ENCODE data around the gene PSMB4. TPM values are rescaled to one million over a fixed set of nuclear protein-coding genes. Genes with fewer than 3 reads are reported as not detected.

The PSMB4 gene
- total RNA-seq, 1 experiment from 2014 or later = 414 TPM

DNA sequence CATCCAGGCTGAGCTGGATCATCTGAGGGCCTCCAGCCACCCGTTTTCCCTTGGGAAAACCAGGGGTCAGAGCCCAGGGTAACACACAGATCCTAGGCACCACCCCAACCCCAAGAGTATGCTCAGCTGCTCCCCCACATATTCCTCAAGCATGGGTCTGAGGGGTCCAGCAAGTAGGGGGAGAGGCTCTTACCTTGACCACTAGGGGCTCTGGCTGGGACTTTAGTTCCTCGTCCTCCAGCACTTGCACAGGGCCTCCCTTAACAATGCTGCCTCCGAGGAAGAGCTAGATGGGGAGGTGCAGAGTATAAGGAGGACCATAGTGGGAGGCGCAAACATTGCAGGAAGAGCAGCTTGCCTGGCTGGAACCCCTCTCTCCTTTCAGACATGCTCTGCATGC is 34.4 kb upstream of the PSMB4 start:
- TF ChIP-seq NR1H2 (CRISPR knock-in tag; IDR thresholded peaks at IDR 0.05) (no peak), MXD4 (CRISPR knock-in tag; IDR thresholded peaks at IDR 0.05; ENCODE audit: borderline replicate concordance) (no peak), FOXJ3 (CRISPR knock-in tag; IDR thresholded peaks at IDR 0.05; ENCODE audit: borderline replicate concordance) (no peak), GRHL2 (CRISPR knock-in tag; IDR thresholded peaks at IDR 0.05; ENCODE audit: insufficient replicate concordance, severe bottlenecking) (no peak), ZNF219 (CRISPR knock-in tag; IDR thresholded peaks at IDR 0.05; ENCODE audit: borderline replicate concordance) (no peak), TP53 (CRISPR knock-in tag; IDR thresholded peaks at IDR 0.05) (no peak), ZNF423 (CRISPR knock-in tag; IDR thresholded peaks at IDR 0.05) (no peak), TCF7 (CRISPR knock-in tag; IDR thresholded peaks at IDR 0.05; ENCODE audit: low read depth) (no peak), ATF1 (CRISPR knock-in tag; IDR thresholded peaks at IDR 0.05) (no peak)
- TF ChIP-seq, protein P1, sequence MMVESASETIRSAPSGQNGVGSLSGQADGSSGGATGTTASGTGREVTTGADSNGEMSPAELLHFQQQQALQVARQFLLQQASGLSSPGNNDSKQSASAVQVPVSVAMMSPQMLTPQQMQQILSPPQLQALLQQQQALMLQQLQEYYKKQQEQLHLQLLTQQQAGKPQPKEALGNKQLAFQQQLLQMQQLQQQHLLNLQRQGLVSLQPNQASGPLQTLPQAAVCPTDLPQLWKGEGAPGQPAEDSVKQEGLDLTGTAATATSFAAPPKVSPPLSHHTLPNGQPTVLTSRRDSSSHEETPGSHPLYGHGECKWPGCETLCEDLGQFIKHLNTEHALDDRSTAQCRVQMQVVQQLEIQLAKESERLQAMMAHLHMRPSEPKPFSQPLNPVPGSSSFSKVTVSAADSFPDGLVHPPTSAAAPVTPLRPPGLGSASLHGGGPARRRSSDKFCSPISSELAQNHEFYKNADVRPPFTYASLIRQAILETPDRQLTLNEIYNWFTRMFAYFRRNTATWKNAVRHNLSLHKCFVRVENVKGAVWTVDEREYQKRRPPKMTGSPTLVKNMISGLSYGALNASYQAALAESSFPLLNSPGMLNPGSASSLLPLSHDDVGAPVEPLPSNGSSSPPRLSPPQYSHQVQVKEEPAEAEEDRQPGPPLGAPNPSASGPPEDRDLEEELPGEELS (CRISPR knock-in tag; IDR thresholded peaks at IDR 0.05) = no peak
- TF ChIP-seq, protein P2, sequence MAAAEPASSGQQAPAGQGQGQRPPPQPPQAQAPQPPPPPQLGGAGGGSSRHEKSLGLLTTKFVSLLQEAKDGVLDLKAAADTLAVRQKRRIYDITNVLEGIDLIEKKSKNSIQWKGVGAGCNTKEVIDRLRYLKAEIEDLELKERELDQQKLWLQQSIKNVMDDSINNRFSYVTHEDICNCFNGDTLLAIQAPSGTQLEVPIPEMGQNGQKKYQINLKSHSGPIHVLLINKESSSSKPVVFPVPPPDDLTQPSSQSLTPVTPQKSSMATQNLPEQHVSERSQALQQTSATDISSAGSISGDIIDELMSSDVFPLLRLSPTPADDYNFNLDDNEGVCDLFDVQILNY (CRISPR knock-in tag; IDR thresholded peaks at IDR 0.05) = no peak
- TF ChIP-seq, protein P3, sequence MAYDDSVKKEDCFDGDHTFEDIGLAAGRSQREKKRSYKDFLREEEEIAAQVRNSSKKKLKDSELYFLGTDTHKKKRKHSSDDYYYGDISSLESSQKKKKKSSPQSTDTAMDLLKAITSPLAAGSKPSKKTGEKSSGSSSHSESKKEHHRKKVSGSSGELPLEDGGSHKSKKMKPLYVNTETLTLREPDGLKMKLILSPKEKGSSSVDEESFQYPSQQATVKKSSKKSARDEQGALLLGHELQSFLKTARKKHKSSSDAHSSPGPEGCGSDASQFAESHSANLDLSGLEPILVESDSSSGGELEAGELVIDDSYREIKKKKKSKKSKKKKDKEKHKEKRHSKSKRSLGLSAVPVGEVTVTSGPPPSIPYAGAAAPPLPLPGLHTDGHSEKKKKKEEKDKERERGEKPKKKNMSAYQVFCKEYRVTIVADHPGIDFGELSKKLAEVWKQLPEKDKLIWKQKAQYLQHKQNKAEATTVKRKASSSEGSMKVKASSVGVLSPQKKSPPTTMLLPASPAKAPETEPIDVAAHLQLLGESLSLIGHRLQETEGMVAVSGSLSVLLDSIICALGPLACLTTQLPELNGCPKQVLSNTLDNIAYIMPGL (CRISPR knock-in tag; IDR thresholded peaks at IDR 0.05) = no peak
- ChIA-PET CTCF (interaction anchor here (1.0 to 2.4 kb wide), 6 partner anchors 9 to 120 kb away, joined by 3 to 11 read pairs (median 4); no protein-coding TSS in a partner anchor), POLR2A (interaction anchor here (0.5 kb wide), 1 partner anchor 30 kb away, joined by 3 read pairs; no protein-coding TSS in a partner anchor)
- Mint-ChIP-seq H3K9me3 (peaks cover 36% of the 10 kb centered on the region), H3K4me1 (no peaks in the 10 kb centered on the region), H3K27me3 (ENCODE audit: low read depth) (peaks cover 9% of the 10 kb centered on the region), H3K27ac (no peak overlapping the region), H3K4me3 (no peak overlapping the region), H3K36me3 (peaks cover 34% of the 10 kb centered on the region)
- no peak for DNase-seq (ENCODE audit: low spot score)
- ATAC-seq = peak; percentile 68

DNA sequence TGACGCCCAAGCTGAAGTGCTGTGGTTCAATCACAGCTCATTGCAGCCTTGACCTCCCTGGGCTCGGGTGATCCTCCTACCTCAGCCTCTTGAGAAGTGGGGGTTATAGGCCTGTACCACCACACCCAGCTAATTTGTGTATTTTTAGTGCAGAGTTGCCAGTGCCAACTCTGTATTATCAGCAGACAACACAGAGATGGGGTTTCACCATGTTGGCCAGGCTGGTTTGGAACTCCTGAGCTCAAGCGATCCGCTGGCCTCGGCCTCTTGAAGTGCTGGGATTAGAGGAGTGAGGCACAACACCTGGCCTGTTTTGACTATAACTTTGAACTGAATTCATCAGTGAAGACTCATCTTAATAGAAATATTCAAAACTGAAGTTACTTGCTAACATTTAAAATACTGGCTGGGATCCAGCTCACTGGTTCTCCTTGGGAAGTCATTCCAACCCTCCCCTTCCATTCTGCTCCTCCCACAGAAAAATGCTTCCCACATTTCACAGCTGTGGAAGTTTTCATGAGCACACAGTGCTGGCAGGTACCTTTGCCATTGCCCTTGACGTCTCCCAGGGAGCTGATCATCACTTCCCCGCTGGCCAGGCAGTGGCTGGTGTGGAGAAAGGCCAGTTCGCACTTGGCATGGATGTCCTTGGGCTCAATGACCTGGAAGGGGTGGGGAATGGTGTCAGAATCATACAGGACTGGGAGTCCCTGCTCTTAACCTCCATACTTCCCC is 31.5 kb upstream of the PSMB4 start:
- no peak for ATAC-seq
- H3K36me3 Mint-ChIP-seq = peaks cover 17% of the 10 kb centered on the region
- DNase-seq (ENCODE audit: low spot score) = no peak
- H3K9me3 Mint-ChIP-seq = peaks cover 15% of the 10 kb centered on the region
- H3K27me3 Mint-ChIP-seq (ENCODE audit: low read depth) = no peaks in the 10 kb centered on the region
- H3K27ac Mint-ChIP-seq = no peak overlapping the region; the same call in 1 of the 2 replicates
- ChIA-PET POLR2A (no interaction called here), CTCF (no interaction called here)
- H3K4me3 Mint-ChIP-seq = no peak overlapping the region
- peaks cover 17% of the 10 kb centered on the region for H3K4me1 Mint-ChIP-seq
- TF ChIP-seq ZNF396 (CRISPR knock-in tag; IDR thresholded peaks at IDR 0.05; ENCODE audit: borderline replicate concordance) (no peak), ZNF232 (CRISPR knock-in tag; IDR thresholded peaks at IDR 0.05) (no peak), SP1 (CRISPR knock-in tag; conservative IDR thresholded peaks at IDR 0.05) (no peak), NFATC4 (CRISPR knock-in tag; IDR thresholded peaks at IDR 0.05) (no peak), ESRRA (CRISPR knock-in tag; IDR thresholded peaks at IDR 0.05; ENCODE audit: borderline replicate concordance) (no peak), FOXK1 (CRISPR knock-in tag; IDR thresholded peaks at IDR 0.05) (no peak), ZNF416 (CRISPR knock-in tag; IDR thresholded peaks at IDR 0.05) (no peak)
- TF ChIP-seq, protein P4, sequence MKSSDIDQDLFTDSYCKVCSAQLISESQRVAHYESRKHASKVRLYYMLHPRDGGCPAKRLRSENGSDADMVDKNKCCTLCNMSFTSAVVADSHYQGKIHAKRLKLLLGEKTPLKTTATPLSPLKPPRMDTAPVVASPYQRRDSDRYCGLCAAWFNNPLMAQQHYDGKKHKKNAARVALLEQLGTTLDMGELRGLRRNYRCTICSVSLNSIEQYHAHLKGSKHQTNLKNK (CRISPR knock-in tag; IDR thresholded peaks at IDR 0.05) = no peak
- TF ChIP-seq, protein P5, sequence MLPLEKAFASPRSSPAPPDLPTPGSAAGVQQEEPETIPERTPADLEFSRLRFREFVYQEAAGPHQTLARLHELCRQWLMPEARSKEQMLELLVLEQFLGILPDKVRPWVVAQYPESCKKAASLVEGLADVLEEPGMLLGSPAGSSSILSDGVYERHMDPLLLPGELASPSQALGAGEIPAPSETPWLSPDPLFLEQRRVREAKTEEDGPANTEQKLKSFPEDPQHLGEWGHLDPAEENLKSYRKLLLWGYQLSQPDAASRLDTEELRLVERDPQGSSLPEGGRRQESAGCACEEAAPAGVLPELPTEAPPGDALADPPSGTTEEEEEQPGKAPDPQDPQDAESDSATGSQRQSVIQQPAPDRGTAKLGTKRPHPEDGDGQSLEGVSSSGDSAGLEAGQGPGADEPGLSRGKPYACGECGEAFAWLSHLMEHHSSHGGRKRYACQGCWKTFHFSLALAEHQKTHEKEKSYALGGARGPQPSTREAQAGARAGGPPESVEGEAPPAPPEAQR (CRISPR knock-in tag; IDR thresholded peaks at IDR 0.05) = no peak
- TF ChIP-seq, protein P6, sequence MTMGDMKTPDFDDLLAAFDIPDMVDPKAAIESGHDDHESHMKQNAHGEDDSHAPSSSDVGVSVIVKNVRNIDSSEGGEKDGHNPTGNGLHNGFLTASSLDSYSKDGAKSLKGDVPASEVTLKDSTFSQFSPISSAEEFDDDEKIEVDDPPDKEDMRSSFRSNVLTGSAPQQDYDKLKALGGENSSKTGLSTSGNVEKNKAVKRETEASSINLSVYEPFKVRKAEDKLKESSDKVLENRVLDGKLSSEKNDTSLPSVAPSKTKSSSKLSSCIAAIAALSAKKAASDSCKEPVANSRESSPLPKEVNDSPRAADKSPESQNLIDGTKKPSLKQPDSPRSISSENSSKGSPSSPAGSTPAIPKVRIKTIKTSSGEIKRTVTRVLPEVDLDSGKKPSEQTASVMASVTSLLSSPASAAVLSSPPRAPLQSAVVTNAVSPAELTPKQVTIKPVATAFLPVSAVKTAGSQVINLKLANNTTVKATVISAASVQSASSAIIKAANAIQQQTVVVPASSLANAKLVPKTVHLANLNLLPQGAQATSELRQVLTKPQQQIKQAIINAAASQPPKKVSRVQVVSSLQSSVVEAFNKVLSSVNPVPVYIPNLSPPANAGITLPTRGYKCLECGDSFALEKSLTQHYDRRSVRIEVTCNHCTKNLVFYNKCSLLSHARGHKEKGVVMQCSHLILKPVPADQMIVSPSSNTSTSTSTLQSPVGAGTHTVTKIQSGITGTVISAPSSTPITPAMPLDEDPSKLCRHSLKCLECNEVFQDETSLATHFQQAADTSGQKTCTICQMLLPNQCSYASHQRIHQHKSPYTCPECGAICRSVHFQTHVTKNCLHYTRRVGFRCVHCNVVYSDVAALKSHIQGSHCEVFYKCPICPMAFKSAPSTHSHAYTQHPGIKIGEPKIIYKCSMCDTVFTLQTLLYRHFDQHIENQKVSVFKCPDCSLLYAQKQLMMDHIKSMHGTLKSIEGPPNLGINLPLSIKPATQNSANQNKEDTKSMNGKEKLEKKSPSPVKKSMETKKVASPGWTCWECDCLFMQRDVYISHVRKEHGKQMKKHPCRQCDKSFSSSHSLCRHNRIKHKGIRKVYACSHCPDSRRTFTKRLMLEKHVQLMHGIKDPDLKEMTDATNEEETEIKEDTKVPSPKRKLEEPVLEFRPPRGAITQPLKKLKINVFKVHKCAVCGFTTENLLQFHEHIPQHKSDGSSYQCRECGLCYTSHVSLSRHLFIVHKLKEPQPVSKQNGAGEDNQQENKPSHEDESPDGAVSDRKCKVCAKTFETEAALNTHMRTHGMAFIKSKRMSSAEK (CRISPR knock-in tag; IDR thresholded peaks at IDR 0.05; ENCODE audit: borderline replicate concordance) = no peak
- TF ChIP-seq, protein P7, sequence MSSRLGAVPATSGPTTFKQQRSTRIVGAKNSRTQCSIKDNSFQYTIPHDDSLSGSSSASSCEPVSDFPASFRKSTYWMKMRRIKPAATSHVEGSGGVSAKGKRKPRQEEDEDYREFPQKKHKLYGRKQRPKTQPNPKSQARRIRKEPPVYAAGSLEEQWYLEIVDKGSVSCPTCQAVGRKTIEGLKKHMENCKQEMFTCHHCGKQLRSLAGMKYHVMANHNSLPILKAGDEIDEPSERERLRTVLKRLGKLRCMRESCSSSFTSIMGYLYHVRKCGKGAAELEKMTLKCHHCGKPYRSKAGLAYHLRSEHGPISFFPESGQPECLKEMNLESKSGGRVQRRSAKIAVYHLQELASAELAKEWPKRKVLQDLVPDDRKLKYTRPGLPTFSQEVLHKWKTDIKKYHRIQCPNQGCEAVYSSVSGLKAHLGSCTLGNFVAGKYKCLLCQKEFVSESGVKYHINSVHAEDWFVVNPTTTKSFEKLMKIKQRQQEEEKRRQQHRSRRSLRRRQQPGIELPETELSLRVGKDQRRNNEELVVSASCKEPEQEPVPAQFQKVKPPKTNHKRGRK (CRISPR knock-in tag; IDR thresholded peaks at IDR 0.05; ENCODE audit: borderline replicate concordance) = no peak

Data from WTC11 (cell line).